Measurements from ENCODE around the gene CLUH. TPM values are rescaled to one million over a fixed set of nuclear protein-coding genes. Genes with fewer than 3 reads are reported as not detected.

Gene CLUH
- total RNA-seq, 1 donor from 2014 or later: 58.1 TPM

DNA sequence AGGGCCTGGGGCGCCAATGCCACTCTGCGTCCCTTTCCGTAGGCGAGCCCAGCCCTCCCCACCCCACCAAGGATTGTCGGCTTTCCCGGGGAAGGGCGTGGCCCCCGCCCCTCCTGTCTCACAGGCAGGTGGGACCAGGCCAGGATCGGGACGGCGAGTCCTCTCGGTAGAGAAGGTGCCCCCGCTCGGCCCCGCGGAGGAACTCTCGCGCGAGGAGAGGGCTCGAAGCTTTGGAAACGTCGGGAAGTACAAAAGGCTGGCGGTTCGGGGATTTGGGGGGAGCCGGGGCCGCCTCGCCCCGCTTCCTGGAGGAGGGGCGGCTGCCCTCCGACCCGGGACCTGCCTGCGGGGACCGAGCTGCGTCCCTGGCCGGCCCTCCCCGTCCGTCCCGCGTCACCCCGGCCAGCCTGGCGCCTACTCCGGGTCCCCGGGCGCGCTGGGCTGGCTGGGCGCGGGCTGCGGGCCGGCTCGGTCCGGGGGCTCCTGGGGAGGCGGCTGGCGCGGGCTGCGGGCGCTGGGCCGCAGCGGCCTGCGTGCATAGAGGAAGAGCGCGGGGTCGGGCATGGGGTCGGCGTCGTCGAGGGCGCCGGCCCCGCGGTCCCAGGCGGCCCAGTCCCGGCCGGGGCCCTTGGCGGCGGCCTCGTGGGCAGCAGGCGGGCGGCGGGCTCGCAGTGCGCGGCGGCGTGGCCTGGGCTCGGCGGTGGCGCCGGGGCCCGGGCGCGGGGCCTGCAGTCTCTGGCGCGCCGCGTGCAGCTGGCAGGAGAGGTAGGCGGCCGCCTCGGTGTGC lies 12.6 kb upstream of the CLUH start:
- Histone ChIP-seq H3K4me1 (no peaks in the 10 kb centered on the region), H3K27ac (no peak overlapping the region), H3K27me3 (peaks cover 12% of the 10 kb centered on the region), H3K4me3 (peak overlapping the region; percentile 31 to 57), H3K36me3 (no peaks in the 10 kb centered on the region), H3K9me3 (no peaks in the 10 kb centered on the region)
- TF ChIP-seq, protein P1, sequence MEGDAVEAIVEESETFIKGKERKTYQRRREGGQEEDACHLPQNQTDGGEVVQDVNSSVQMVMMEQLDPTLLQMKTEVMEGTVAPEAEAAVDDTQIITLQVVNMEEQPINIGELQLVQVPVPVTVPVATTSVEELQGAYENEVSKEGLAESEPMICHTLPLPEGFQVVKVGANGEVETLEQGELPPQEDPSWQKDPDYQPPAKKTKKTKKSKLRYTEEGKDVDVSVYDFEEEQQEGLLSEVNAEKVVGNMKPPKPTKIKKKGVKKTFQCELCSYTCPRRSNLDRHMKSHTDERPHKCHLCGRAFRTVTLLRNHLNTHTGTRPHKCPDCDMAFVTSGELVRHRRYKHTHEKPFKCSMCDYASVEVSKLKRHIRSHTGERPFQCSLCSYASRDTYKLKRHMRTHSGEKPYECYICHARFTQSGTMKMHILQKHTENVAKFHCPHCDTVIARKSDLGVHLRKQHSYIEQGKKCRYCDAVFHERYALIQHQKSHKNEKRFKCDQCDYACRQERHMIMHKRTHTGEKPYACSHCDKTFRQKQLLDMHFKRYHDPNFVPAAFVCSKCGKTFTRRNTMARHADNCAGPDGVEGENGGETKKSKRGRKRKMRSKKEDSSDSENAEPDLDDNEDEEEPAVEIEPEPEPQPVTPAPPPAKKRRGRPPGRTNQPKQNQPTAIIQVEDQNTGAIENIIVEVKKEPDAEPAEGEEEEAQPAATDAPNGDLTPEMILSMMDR (IDR thresholded peaks at IDR 0.05): no peak
- DNase-seq (ENCODE audit: low spot score in 2 of 2): no peak
- intact Hi-C loops (cut with DNase I): no loop called here

DNA sequence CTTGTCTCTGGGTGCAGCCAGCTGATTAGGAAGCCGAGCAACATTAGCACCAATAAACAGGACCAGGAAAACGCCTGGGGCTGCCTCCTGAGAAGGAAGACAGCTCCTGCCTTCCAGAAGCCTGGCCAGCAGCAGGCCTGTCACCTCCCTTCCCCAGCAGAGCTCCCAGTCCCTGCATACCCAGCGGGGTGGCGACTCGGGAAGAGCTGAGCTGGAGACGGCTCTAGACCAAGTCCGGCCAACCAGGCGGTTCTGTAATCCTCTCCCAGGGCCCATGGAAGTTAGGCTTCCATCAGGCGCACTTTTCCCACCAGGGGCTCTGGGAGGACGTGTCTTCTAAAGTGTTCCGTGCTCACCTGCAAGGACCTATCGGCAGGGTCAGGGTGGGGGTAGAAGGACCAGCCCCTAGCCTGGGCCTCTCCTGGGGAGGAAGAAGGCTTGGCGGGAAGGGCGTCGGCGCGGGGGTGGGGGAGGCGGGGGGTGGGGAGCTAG lies 12.0 kb upstream of the CLUH start:
- no peak overlapping the region for H3K27ac ChIP-seq
- H3K4me3 ChIP-seq: peak overlapping the region; percentile 31 to 57

DNA sequence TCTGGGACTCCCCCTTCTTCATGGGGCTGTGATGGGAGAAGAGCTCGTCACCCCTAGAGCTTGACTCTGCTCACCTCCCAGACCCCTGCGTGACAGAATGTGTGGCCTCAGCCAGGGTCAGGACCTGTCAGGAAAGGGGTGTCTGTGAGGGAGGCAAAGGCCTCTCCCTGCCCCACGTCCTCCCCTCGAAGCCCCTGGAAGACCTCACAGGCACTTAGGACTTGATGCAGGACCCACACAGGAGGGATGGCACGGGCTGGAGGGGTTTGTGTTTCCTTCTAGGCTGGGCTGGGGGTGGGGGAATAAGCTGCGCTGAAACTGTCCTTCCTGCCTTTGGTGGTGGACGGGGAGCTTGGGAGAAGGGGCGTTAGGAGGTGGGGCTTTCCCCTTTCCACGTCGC lies 11.0 kb upstream of the CLUH start:
- no peaks in the 10 kb centered on the region for H3K9me3 ChIP-seq
- no peaks in the 10 kb centered on the region for H3K36me3 ChIP-seq
- H3K4me3 ChIP-seq: no peak overlapping the region
- H3K27me3 ChIP-seq: peaks cover 12% of the 10 kb centered on the region
- no peak for DNase-seq (ENCODE audit: low spot score in 2 of 2)
- H3K27ac ChIP-seq: no peak overlapping the region
- no peaks in the 10 kb centered on the region for H3K4me1 ChIP-seq
- TF ChIP-seq, protein P1 (IDR thresholded peaks at IDR 0.05): no peak
- intact Hi-C loops (cut with DNase I): no loop called here

More for the DNA sequence above, 12.0 kb upstream of the CLUH start:
- Histone ChIP-seq H3K9me3 (no peaks in the 10 kb centered on the region), H3K36me3 (no peaks in the 10 kb centered on the region), H3K4me1 (no peaks in the 10 kb centered on the region), H3K27me3 (peaks cover 12% of the 10 kb centered on the region)
- intact Hi-C loops (cut with DNase I): no loop called here
- TF ChIP-seq, protein P1 (IDR thresholded peaks at IDR 0.05): no peak
- no peak for DNase-seq (ENCODE audit: low spot score in 2 of 2)

DNA sequence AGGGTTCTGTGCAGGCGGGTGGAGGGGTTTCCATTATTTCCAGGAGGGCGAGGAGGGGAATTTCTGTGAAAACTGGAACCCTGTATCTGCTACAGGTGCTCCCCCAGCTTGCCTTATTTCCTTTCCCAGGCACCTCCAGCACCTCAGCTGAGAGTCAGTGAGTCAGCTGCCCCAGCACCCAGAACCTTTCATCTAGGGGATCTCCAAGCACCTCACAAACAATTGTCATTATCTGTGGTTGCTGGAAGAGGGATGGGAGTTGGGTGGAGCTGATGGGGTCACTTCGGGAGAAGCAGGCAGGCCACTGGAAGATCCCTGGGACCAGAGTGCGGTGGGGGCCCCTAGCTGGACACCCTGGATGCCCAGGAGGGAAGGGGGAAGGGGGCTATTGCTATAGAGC lies 10.0 kb upstream of the CLUH start:
- Histone ChIP-seq H3K27ac (no peak overlapping the region), H3K4me1 (no peaks in the 10 kb centered on the region), H3K36me3 (no peaks in the 10 kb centered on the region), H3K27me3 (peaks cover 12% of the 10 kb centered on the region), H3K9me3 (no peaks in the 10 kb centered on the region), H3K4me3 (no peak overlapping the region)
- no peak for DNase-seq (ENCODE audit: low spot score in 2 of 2)
- TF ChIP-seq, protein P1 (IDR thresholded peaks at IDR 0.05): no peak
- intact Hi-C loops (cut with DNase I): no loop called here

DNA sequence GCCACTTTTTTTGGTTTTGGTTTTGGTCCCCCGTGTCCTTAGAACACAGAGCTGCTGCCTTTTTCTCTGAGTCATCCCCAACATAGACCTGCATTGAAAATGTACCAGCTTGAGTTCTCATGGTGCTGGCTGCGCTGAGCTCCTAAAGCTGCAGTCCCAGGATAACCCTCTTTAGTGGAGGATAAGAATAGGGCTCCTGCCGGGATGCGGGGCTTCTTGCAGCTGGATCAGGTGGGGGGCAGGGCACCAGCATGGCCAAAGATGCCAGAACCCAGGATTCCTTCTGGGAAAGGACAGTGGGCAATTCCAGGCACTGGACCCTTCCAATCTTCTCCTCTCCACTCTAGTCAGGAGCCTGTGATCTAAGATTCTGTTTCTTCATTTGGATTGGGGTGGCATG lies 8.3 kb upstream of the CLUH start:
- H3K9me3 ChIP-seq: no peaks in the 10 kb centered on the region
- peaks cover 6% of the 10 kb centered on the region for H3K27me3 ChIP-seq
- H3K36me3 ChIP-seq: no peaks in the 10 kb centered on the region
- intact Hi-C loops (cut with DNase I): no loop called here
- no peaks in the 10 kb centered on the region for H3K4me1 ChIP-seq
- H3K4me3 ChIP-seq: no peak overlapping the region
- DNase-seq (ENCODE audit: low spot score in 2 of 2): no peak
- TF ChIP-seq, protein P1 (IDR thresholded peaks at IDR 0.05): no peak
- H3K27ac ChIP-seq: no peak overlapping the region

All from ascending aorta (tissue), 2 donors.